GM10847 (cell line): ENCODE measurements around the gene P3H2.

Experiments used
- POLR2A ChIP-seq: IDR thresholded peaks from 2 replicates; pipeline ENCODE4 v1.6.1; 2011; ENCODE audit not compliant: insufficient read length; ENCODE audit errors: extremely low read depth

P3H2 gene

DNA sequence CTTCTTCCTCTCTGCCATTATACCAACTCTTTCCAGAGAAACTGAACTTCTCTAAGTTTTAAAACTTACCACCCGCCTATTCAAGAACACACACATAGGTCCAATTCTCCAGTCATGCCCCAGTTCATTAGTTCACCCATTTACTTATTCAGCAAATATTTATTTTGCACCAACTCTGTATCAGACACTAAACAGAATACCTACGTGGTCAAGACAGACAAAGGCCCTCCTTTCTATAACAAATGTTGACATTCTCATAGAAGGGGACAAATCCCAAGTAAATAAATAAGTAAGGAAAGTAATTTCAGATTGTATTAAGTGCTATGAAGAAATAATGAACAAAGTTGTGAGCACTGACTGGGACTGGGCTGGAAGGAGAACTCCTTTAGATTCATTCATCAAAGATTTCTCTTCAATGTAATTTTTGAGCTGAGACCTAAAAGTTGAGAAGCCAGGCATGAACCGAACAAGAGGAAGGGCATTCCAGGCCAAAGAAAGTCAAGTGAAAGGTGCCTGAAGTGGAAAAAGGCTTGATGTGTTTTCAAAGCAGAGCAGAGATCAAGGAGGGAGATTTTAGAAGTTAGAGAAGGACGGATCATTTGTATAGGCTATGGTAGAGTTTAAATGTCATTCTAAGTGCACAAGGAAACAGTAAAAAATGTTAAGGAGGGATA, 120.4 kb downstream of the P3H2 start:
- no peak for TF ChIP-seq POLR2A

DNA sequence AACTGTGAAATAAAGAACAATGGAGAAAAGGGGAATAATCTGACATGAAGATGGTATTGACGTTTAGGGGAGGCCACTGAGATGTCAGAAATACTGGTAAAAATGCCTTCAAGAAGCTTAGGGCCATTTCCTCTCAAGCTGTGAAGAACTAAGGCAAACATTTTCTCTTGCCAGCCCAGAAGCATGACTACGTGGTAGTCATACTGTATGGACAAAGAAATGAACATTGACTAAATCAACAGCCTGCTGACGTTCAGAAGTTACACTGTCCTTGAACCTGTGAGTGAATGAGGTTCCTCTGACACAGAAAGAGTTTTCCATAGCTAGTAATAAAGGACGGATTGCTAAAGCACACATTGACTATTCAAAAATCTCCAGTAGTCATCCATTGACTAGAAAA, 121.0 kb downstream of the P3H2 start:
- TF ChIP-seq POLR2A: no peak

DNA sequence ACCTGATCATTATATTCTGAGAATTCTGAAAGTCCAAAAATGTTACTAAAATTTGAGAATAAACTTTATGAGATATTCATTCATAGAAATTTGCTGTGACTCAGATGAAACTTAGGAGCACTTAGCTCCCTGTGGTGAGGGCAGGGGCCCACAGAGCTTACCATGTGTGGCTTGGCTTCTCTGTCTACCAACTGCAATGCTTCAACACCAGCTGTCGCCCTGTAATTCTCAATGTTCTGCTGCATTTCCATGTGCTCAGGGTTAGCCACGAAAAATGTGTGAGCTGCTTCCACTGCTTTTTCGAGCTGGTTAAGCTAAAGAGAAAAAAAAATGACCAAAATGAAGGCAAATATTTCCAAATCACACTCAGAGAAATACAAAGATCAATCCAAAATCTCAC, 125.6 kb downstream of the P3H2 start:
- no peak for TF ChIP-seq POLR2A

DNA sequence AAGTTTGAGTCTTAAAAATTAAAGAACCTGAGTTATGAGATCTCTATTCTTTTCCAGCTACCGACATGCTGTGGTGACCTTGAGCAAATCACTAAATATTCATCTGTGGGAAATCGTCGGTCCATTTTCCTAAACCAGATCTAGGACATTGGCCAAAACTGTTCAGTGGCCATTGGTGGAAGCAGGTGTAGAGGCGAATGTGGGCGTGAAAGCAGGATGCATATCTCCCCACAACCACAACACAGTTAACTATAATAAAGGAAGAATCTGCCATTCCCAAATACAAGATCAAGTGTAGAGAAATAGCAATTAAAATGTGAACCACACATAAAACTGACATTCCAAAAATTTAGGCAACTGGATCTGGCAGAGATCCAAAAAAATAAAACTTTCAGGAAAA, 129.9 kb downstream of the P3H2 start:
- TF ChIP-seq POLR2A: no peak

DNA sequence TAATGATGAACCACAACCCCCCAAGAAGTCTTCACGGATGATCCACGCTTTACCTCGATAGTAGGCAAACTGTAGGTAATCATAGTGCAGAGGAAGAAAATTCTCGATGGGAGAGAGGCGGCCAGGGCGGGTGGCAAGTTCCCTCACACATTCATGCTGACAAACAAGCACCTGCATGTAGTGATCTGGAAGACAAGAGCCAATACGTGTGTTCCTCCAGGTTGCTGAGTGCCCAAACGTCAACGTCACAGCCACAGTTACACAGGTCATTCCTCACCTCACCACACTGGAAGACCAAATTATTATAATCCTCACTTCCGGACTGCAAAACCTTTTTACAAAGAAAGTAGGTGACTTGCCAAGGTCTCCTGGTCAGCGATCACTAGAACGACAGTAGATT, 131.8 kb downstream of the P3H2 start:
- no peak for TF ChIP-seq POLR2A

DNA sequence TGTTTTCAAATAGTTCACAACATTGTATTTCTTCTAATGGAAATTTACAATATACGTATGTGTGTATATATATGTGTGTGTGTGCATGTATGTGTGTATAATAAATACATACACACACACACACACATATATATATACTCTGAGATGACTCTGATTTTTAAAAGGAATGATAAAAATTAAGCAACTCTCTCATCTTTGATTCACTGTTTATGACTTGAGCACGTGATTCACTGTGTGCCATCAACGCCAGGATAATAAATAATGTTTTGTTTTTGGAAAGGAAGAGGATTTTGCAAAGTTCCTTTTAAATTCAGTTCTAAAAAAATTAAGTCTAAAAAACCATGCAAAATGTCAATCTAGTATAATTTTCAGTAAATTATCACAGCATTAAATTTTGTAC, 132.4 kb downstream of the P3H2 start:
- TF ChIP-seq POLR2A: no peak

DNA sequence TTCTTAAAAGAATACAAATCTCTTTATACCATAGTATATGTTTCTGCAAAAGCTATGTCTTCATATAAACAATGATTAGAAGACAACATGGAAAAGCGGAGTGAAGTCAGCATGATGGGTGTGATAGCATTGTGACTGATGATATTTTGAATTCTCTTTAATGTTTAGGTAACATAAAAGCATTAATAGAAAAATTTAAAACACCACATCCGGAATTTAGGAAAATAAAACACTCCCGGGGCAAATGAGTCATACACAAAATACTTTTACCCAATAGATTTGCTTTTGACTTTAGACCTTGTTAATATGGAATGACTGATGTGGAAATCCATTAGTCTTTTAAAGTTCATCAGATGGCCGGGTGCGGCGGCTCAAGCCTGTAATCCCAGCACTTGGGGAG, 134.7 kb downstream of the P3H2 start:
- TF ChIP-seq POLR2A: no peak

DNA sequence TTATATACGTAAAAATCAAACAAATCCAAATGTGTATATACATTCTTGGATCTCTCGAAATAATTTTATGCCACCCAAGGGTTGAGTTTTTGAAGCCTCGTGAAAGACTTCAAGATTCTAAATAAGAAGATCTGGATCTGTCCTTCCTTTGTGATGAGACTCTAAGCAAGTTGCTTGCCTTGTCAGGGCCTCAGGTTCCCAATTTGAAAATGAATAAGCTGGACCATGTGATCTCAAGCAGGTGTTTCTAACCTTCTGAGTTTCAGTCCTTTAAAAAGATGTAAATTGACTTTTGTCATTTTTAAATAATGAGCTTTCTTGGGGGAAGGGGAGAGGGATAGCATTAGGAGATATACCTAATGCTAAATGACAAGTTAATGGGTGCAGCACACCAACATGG, 137.1 kb downstream of the P3H2 start:
- no peak for TF ChIP-seq POLR2A

DNA sequence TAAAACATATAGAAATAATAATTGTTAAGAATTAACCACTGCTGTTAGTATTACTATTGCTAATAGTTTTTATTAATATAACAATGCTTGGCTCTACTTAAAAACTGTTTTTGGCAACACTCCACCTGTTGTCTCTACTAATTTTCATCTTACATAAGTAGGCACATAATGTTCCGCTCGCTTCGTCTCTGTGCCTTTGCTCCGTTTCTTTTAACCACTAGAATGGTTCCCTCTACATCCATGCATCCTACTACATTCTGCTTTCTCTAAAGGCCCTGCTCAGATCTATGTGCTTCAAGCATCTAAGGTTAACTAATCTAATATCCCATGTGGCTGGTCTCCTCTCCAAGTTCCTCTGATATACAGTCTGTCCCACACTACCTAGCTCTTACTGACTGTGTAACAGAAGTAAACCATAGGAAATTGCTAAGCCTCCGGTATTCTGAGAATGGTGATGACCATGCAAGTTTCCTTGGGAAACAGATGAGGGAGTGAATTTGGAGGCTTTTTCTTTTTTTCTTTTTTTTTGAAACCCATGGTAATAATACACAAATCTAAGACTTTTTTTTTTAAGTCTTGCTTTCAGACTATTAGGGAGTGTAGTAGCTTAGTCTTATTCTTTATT, 138.3 kb downstream of the P3H2 start:
- no peak for TF ChIP-seq POLR2A

DNA sequence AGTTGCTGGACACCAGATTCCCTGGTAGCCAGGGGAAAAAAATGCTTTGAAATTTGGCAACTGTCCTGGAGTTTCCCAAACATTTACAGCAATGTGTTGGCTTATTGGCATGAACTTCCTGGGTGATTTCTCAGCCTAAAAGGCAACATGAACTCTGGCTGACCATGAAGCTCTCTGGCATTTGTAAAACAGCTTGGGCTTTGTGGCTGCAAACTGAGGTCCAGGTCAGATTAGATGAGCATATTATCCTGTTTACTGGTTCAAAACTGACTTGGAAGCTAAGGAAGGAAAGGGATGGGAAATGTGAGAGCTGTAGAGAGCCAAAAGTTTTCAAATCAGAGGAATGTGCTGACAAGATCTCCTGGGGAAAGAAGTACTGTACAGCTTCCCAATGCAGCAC, 139.0 kb downstream of the P3H2 start:
- TF ChIP-seq POLR2A: no peak

DNA sequence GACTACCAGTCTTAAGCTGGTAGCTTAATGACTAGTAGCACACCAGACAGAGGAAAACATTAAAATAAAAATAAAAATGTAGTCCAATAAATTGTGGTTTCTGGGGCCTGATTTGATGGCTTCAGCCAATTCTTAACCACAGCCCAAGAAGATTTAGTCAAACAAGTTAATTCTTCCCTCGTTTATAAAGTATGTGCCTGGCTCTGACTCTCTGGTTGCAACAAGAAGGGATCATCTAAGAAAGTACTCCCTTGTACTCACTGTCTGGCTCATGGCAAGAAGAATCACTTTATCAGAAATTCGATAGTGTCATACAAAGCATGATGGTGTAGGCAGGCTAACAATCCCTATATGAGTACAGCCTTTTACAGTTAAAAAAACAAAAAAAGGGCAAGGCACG, 141.9 kb downstream of the P3H2 start:
- TF ChIP-seq POLR2A: no peak

DNA sequence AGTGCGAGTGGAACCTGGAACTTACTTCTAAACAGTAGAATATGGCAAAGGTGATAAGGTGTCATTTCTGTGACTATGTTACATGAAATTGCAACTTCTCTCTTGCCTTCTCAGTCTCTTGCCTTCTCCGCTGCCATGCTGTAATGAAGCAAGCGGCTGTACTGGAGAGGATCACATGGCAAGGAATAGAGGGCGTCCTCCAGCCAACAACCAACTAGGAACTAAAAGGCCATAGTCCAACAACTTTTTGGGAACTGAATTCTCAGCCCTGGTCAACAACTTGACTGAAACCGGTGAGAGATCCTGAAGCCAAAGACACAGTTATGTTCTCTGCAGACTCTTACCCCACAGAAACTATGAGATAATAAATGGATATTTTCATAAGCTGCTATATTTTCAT, 143.5 kb downstream of the P3H2 start:
- TF ChIP-seq POLR2A: no peak

DNA sequence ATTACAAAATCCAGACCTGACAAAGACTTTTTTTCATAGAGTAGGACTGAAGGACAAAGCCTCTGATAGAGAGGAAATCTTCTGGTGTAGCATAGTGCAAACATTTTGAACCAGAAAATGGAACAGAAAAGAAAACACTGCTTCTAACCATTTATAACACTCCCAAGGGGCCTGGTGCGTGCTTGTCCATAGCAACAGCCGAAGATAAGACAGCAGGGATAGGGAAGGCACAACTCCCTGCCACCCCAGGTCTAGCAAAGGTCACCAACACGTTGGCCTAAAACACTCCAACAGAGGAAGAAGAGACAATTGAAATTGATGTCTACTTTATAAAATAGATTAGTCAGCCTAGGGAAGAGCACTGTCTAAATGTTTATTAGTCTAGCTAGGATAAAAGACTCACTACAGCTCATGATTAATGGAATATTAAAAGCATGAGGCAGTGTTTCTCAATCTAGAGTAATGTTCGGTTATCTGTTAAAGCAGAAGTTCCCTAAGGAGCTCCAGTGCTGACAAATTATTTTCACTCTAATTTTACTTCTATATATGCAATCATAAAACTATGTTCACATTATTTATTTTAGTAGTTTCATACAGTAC, 145.2 kb downstream of the P3H2 start:
- no peak for TF ChIP-seq POLR2A

DNA sequence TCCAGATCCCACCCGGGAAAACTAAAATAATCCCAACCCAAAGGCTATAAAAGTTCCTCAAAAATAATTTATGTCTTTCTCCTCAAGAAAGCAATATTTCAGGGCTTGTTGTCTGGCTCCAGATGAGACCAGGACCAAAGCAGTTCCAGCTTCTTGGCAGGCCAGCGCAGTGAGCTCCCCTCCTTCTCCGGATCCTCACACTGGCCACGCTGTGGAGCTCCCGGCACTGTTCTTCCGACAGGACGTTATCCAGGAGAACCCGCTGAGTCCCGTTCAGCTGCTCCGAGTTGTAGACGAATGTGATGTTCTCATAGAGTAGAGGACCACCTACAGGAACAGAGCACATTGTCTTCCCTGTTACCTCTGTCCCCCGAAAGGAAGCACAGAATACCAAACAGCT, 146.3 kb downstream of the P3H2 start:
- no peak for TF ChIP-seq POLR2A

DNA sequence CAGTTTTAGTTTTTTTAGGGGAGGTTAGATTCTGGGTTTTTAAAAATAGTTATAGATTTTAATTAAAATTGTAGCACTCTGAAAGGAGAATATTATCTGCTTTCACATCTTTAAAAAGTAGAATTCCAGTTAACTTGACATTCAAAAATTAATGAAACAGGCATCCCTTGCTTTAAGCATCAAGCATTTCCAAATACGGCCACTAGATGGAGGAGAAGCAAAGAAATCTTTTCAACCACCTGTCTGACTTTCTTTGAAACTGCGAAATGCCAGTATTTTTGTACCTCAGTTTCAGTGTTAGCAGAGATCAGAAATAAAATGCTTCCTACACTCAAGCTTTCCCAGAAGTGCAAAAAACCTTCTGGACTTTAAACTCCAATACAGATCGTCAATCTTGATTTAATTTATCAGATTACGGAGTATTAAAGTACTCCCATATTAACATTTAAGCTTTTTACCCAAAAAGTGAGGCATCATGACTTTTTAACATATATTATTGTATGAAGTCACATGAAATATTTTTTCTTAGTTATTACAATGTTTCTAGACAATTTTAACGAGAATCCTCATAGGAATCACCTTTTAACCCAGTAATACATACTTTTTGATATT, 153.3 kb downstream of the P3H2 start:
- TF ChIP-seq POLR2A: no peak

DNA sequence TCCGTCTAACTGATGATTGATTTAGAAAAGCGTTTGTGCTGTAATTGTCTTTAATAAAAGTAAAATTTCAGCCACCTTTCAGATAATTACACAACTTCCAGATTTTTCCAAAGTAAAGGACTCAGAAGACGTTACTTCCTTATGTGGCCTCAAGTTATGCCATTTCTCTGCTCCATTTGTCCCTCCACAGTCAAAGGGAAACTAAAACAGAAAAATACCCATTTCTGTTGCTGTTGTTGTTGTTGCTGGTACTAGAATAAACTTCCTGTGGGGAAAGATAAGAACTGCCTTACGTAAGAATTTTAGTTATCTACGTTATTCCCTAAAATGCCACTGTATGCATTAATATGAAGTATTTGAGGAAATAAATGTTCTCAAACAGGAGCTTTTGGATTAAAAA, 153.9 kb downstream of the P3H2 start:
- TF ChIP-seq POLR2A: no peak
